Fibroblast of mammary gland (primary cell): ENCODE results near the gene GJB3.
"Not testable (repeated sequence)": the region's sequence is repeated elsewhere in the genome, so short reads cannot be mapped to it uniquely, and the experiment has no call there.

Experiments
- DNase-seq: peaks from one replicate; pipeline ENCODE4 v3.0.0-alpha.2; 2010; ENCODE audit warnings: low read depth
- H3K4me3 ChIP-seq: 2 replicates; pipeline ENCODE4 v1.5.1; 2011; ENCODE audit warnings: low read depth, mild to moderate bottlenecking, low read length, moderate library complexity; ENCODE audit not compliant: control insufficient read depth
- CTCF ChIP-seq: conservative IDR thresholded peaks from 2 replicates; pipeline ENCODE4 v1.5.1; 2011; ENCODE audit warnings: low read depth, low read length, inconsistent platforms; ENCODE audit not compliant: control insufficient read depth, insufficient read depth

Gene GJB3

GRCh38 chr1:34803770-34804169, 22.8 kb downstream of the GJB3 start:
- TF ChIP-seq CTCF = no peak

DNA sequence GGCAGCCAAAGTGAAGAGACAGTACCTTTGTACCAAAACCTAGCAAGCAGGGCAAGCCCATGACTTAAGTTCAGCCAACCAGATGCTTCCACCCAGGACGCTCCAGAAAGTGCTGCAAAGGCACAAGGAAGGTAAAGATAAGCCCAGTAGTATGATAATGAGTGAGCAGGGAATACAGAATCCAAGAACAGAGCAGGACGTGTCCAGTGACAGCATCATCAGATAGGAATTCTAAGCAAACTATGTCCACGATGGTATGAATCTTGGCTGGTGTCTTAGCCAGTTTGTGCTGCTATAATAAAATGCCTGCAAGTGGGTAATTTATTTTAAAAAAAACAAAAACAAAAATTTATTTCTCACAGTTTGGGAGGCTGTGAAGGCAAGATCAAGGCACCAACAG, 25.4 kb downstream of the GJB3 start:
- no peak overlapping the region for H3K4me3 ChIP-seq
- DNase-seq = no peak
- TF ChIP-seq CTCF = no peak

More at GRCh38 chr1:34803770-34804169, 22.8 kb downstream of the GJB3 start:
- no peak for DNase-seq
- no peak overlapping the region for H3K4me3 ChIP-seq

DNA sequence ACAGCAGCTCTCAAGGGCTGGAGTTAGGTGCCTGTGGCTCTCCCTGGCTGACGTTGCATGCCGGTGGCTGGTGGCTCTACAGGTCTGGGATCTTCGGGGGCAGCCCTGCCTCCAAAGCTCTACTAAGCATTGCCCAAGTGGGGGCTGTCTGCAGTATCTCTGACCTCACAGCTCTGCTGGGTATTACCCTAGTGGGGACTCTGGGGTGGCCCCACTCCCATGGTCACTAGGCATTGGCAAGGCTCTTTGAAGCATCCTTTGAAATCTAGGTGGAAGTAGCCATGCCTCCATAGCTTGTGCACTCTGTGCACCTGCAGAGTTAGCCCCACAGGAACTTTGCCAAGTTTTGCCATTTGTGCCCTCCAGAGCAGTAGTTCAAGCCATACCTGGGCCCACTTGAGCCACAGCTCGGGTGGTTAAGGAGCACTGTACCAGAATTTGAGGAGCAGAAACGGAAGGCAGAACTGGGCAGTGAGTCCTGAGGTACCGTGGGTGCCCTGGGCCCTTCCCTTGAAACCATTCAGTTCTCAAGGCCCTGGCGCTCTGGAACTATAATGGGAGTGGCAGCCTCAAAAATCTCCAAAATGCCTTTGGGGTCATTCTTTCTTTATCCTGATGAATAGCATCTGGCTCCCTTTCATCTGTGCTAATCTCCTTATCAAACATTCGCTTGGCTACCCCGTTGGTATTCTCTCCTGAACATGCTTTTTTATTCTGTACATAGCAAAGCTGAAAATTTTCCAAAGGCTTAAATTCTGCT, 27.2 kb downstream of the GJB3 start:
- H3K4me3 ChIP-seq = no peak overlapping the region
- DNase-seq = no peak
- TF ChIP-seq CTCF = no peak

- not testable (repeated sequence) for DNase-seq
These were observed 29.8 kb downstream of the GJB3 start for GRCh38 chr1:34810781-34811180.

GRCh38 chr1:34816332-34816731, 35.3 kb downstream of the GJB3 start:
- DNase-seq = no peak
- no peak overlapping the region for H3K4me3 ChIP-seq
- TF ChIP-seq CTCF = no peak

More at GRCh38 chr1:34810781-34811180, 29.8 kb downstream of the GJB3 start:
- not testable (repeated sequence) for H3K4me3 ChIP-seq

GRCh38 chr1:34816778-34817177, 35.8 kb downstream of the GJB3 start:
- no peak for TF ChIP-seq CTCF
- DNase-seq = no peak
- H3K4me3 ChIP-seq = no peak overlapping the region

DNA sequence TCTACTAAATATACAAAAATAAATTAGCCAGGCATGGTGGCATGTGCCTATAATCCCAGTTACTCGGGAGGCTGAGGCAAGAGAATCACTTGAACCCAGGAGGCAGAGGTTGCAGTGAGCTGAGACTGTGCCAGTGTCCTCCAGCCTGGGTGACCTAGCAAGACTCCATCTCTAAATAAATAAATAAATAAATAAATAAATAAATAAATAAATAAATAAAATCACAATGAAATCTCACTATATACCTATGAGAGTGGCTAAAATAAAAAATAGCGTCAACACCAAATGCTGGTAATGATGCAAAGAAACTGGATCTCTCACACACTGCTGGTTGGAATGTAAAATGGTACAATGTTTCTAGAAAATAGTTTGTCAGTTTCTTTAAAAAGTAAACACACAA, 37.8 kb downstream of the GJB3 start:
- not testable (repeated sequence) for H3K4me3 ChIP-seq, DNase-seq

DNA sequence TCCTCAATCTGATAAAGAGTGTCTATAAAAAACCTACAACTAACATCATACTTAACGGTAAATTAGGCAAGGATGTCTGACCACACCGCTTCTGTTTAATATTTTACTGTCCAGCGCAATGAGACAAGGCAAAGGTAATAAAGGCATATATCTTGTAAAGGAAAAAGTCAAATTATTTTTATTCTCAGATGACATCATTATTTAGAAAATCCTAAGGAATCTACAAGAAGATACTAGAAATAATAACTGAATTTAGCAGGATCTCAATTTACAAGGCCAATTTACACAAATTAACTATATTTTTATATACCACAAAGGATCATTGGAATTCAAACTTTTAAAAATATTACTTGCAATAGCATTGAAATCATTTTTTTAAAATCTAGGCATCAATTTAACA, 41.2 kb downstream of the GJB3 start:
- H3K4me3 ChIP-seq = no peak overlapping the region
- no peak for DNase-seq
- no peak for TF ChIP-seq CTCF
